Measurements from ENCODE around the gene CRIP1.

GRCh38 chr14:105465209-105466031, 21.3 kb upstream of the CRIP1 start:
- TF ChIP-seq, protein P1, sequence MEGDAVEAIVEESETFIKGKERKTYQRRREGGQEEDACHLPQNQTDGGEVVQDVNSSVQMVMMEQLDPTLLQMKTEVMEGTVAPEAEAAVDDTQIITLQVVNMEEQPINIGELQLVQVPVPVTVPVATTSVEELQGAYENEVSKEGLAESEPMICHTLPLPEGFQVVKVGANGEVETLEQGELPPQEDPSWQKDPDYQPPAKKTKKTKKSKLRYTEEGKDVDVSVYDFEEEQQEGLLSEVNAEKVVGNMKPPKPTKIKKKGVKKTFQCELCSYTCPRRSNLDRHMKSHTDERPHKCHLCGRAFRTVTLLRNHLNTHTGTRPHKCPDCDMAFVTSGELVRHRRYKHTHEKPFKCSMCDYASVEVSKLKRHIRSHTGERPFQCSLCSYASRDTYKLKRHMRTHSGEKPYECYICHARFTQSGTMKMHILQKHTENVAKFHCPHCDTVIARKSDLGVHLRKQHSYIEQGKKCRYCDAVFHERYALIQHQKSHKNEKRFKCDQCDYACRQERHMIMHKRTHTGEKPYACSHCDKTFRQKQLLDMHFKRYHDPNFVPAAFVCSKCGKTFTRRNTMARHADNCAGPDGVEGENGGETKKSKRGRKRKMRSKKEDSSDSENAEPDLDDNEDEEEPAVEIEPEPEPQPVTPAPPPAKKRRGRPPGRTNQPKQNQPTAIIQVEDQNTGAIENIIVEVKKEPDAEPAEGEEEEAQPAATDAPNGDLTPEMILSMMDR (IDR thresholded peaks at IDR 0.05; ENCODE audit: insufficient read depth, low read depth, low read length): no peak
- no peak for TF ChIP-seq EZH2 (IDR thresholded peaks at IDR 0.05; ENCODE audit: insufficient read depth, low read length)
